GM12873 (cell line): ENCODE results near the gene CXorf65.

ENCODE experiments used
- TF ChIP-seq, protein P1 (sequence below): IDR thresholded peaks from 2 replicates; pipeline ENCODE4 v1.5.1; 2012; ENCODE audit warnings: low read depth, mild to moderate bottlenecking, moderate library complexity, low read length, control low read depth; ENCODE audit not compliant: insufficient read depth; ENCODE audit errors: missing control alignments

CXorf65 gene

DNA sequence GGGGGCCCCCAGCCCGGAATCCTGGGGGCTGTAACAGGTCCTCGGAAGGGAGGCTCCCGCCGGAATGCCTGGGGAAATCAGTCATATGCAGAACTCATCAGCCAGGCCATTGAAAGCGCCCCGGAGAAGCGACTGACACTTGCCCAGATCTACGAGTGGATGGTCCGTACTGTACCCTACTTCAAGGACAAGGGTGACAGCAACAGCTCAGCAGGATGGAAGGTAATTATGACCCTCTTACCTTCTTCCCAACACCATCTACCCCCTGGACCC lies 9.8 kb downstream of the CXorf65 start:
- TF ChIP-seq, protein P1, sequence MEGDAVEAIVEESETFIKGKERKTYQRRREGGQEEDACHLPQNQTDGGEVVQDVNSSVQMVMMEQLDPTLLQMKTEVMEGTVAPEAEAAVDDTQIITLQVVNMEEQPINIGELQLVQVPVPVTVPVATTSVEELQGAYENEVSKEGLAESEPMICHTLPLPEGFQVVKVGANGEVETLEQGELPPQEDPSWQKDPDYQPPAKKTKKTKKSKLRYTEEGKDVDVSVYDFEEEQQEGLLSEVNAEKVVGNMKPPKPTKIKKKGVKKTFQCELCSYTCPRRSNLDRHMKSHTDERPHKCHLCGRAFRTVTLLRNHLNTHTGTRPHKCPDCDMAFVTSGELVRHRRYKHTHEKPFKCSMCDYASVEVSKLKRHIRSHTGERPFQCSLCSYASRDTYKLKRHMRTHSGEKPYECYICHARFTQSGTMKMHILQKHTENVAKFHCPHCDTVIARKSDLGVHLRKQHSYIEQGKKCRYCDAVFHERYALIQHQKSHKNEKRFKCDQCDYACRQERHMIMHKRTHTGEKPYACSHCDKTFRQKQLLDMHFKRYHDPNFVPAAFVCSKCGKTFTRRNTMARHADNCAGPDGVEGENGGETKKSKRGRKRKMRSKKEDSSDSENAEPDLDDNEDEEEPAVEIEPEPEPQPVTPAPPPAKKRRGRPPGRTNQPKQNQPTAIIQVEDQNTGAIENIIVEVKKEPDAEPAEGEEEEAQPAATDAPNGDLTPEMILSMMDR: no peak

DNA sequence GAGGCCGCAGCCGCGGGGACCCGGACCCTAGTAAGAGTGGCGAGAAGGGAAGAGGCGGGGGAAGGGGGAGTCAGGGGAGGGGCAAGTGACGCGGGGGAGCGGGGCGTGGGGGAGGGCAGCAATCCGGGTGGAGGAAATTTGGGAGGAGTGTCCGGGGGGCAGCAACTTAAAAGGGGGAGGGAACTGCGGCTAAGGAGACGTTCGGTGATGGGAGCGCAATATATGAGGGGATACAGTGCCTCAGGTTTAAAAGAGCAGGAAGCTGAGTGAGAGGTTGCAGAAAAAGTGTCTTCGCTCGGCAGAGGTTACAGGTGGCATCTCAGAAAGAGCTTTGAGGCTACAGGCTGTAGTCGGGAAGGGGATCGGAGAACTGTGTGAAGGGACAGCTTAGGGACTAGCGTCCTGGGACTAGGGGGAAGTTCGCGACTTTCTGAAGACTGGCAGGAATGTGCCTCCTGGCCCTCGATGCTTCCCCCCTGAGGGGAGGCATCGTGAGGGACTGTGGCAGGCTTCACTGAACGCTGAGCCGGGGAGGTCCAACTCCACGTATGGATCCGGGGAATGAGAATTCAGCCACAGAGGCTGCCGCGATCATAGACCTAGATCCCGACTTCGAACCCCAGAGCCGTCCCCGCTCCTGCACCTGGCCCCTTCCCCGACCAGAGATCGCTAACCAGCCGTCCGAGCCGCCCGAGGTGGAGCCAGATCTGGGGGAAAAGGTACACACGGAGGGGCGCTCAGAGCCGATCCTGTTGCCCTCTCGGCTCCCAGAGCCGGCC lies 10.4 kb downstream of the CXorf65 start:
- TF ChIP-seq, protein P1: no peak

DNA sequence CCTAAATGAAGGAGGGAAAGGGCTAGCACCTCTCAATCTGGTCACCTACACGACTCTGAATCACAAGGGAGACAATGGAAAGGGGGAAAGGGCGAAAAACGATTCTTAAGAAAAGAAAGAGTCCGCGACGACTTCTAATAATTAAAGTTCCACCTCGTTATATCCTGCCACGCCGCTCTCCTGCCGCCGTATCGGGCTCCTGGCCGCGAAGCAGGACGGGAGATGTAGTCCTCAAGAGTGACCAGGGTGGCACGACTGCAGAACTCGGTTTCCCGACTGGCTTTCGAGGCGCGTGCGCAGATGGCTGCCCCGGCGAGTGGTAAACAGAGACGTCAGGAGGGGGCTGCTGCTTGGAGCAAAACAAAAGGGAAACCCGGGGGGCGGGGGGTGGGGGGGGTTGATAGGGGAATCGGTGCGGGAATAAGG lies 11.0 kb downstream of the CXorf65 start, which contains the start of gene FOXO4:
TSS of gene FOXO4 (plus strand) at position 297 of the 426 bp plus-strand sequence. CDS start 678 bp downstream, outside the sequence.
- TF ChIP-seq, protein P1: no peak

DNA sequence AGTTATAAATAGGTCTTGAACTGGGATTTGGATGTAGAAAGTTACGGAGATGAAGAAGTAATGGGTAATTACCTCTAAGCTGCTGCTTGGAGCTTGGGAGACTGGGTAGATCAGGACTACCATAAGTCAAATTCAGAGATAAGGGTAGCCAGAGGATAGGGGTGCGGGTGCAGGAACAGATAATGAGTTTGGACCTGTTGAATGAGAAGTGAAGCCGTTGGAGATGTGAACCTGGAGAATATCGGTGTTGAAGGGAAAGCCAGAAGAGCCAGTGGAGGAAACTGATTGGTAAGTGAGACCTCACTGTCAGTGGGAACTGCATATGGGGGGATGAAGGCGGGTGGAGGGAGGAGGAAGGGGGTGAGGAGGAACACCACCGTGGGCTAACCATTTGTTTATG lies 11.5 kb downstream of the CXorf65 start:
- TF ChIP-seq, protein P1: no peak

DNA sequence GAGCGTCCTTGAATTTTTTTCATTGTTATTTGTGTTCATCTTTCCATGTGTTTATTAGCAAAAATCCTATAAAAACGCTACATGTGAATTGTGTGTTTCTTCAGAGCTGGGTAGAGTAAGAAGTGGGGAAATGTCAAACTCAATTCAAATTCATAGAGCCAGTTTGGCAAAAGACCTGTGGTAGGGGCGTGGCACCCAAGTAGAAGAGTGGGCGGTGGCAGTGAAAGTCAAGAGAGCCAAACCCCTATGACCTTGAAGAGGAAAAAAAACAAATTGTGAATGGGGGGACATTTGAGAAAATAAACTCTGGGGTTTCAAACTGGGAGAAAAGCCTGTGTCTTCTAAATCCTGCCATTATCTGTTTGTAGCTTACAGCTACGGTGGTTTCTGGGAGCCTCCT lies 15.3 kb downstream of the CXorf65 start:
- TF ChIP-seq, protein P1: no peak

DNA sequence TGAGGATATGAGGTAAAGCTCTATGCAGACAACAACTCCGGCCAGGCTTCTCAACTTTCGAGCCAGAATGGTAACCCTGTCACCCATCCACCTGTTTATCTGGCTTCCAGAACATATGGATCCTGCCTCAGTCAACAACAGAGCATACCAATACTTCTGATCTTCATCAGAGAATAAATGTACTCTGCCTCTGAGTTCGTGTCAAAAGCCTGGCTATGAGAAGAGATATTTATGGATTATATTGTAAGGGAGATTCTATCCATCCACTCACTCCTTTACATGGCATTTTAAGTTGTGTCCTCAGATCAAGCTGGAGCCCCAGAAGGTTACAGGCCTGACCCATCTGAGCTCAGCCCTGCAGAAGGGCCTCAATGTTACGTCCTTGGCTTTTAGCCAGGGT lies 20.6 kb downstream of the CXorf65 start:
- TF ChIP-seq, protein P1: no peak

DNA sequence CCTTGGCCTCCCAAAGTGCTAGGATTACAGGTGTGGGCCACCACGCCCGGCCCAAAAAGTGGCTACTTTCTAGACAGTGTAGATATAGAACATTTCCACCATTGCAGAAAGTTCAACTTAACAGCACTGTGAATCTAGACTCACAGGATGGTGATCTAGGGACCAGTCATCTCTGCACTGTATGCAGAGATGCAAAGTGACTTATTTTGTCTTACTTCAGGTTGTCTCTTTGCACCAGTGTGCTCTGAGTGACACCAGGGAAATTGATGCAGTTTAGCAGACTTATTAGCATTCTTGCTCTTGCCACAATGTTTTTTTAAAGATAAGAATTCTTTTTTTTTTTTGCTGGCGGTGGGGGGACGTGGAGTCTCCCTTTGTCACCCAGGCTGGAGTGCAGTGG lies 23.7 kb downstream of the CXorf65 start:
- TF ChIP-seq, protein P1: no peak
